GM21360 (cell line): ENCODE results near the gene MAGI2.
"Not testable (repeated sequence)": the region's sequence is repeated elsewhere in the genome, so short reads cannot be mapped to it uniquely, and the experiment has no call there.

Experiments
- ATAC-seq: cut with Tn5 transposase; IDR thresholded peaks from one replicate; pipeline ENCODE4 v1.9.1; 2021; ENCODE audit warnings: mild to moderate bottlenecking, moderate library complexity; ENCODE audit not compliant: unreplicated experiment

The MAGI2 gene

DNA sequence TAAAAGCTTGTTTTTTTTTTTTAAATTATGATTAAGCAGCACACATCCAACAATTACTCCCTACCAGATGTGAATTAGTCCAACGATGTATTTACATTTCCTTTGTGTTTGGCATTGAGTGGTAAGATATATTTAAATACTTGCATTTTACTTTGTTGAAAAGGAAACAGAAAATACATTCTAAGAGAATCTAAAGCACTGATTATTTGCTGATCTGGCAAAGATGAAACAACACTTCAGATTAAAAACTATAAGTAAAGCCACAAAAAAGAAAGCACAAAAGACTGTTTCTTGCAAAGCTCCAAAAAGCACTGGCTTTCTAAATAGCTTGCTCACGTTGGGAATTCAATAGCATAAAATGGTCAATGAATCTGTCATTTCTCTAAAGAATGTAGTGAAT, 1188.4 kb downstream of the MAGI2 start:
- no peak for ATAC-seq

- no peak for ATAC-seq
Observed at GRCh38 chr7:78264105-78264504, 1189.4 kb downstream of the MAGI2 start.

DNA sequence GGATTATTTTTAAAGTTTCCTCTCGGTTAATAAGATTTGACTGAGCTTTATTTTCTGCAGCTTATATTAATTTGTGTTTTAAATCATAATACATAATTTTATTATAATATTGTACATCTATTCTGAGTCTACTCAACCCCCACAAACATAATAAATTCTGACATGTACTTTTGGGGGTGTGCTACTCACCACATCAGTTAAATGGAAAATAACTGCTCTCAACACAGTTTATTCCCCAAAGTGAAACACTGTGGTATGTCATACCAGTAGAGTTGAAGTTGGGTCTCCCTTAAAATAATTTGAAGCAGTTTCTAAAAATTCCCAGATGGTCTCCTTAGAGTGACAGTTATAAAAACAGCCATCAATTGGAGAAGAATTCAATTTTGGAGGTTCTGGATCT, 1191.7 kb downstream of the MAGI2 start:
- ATAC-seq = no peak

- ATAC-seq = no peak
Observed at GRCh38 chr7:78261302-78261701, 1192.2 kb downstream of the MAGI2 start.

- ATAC-seq = no peak
Observed at GRCh38 chr7:78260826-78261225, 1192.6 kb downstream of the MAGI2 start.

DNA sequence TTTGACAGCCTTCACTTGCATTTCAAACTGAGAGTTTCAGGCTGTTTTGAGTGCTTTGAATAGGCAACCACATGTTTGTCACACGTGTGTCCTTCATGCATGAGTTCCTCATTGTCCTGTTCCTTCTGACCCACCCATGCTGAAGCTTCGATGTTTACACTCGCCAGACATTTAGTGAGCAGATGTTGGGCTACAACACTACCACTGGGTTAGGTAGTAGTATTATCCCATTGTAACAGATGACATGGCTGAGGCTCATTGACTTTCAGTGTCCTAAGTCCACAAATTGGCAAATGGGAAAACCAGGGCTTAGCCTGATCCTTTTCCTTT, 1198.8 kb downstream of the MAGI2 start:
- no peak for ATAC-seq

DNA sequence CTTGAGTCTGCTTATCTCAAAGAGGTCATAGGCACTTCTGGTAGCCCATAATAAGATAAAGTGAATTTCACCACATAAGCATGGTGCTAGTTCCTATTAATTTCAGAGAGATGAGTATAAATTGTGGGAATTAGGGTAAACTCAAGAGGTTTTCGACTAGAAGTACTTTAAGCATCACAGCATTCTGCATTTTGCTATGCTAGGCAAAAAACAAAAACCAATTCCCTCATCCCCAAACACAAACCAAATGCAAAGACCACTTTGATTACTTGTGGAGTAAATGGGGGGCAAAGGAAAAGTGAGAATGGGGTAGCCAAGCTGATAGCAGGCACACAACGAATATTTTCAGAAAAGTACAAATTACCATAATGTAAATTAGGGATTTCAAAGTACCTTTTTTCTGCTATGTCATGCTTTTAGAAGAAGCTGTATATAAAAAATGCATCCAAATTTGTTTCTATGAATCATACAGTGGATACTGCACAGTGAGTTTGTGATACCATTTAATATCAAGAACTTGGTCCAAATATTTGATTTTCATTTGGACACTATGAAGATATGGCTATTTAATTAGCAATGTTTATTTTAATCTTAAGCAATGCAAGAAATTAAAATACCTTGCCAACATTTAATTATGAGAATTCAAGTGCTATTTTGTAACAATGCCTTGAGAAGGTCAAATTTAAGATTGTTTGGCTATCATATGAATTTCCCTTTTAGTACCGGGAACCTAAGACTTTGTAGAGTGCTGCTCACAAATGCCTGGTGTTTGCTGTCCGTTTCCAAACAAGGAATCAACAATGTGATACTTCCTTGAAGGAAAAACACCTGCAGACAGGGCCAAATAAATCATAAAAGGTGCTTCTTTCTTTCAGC, 1199.4 kb downstream of the MAGI2 start:
- ATAC-seq = no peak

- no peak for ATAC-seq
Observed at GRCh38 chr7:78248867-78249266, 1204.6 kb downstream of the MAGI2 start.

DNA sequence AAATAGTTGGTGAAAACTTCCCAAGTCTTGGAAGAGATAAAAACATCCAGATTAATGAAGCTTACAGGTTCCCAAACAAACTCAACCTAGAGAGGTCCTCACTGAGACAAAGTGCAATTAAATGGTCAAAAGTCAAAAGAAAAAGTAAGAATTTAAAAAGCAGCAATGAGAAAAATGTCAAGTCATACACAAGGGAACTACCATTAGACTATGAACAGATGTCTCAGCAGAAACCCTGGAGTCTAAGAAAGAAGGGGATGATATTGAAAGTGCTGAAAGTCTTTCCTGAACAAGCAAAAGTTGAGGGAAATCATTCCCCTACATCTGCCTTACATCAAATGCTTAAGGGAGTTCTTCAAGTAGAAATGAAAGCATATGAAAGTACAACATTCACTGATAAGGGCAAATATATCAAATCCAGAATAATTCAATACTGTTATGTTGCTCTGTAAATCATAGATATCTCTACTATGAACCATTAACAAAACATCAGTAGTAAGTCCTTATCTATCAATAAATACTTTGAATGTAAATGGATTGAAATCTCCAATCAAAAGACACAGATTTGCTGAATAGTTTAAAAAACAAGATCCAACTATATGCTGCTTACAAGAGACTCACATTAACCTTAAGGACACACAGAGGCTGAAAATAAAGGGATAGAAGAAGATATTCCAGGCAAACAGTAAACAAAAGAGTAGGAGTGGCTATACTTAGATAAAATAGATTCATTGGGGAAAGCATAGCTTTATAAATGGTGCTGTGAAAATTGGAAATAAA, 1205.4 kb downstream of the MAGI2 start:
- no peak for ATAC-seq

GRCh38 chr7:78240179-78240578, 1213.3 kb downstream of the MAGI2 start:
- not testable (repeated sequence) for ATAC-seq

DNA sequence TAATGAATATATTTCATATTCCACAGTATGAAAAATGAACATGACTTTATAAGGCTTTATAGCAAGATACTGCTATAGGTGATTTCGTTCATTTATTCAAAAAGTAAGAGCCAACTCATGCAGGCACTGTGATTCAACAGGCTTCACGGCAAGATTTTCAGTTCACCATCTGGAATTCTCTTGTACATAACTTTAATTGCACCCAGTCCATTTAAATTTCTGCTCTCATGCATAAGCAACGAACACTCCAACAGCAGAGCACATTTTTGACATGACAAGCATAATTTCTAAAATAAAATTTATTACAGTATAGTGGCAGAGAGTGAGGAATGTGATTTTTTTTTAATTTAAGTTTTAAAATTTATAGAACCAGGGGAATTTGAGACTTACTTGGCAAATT, 1218.8 kb downstream of the MAGI2 start:
- no peak for ATAC-seq

DNA sequence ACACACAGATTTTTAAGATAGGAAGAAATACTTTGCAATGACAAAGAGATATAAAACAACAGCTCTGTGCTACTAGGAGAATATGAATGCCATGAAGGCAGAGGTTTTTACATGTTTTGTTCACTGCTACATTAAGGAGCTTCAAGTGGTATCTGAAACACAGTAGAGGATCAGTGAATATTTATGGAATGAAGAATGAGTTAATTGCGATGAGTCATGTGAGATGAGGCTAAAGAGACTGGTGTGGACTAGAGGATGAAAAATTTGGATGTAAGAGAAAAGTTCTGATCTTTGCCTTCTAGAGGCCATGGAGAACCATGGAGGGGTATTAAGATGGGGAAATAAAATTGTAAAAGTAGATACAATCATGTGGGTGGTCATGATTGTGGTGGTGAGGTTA, 1220.7 kb downstream of the MAGI2 start:
- no peak for ATAC-seq

DNA sequence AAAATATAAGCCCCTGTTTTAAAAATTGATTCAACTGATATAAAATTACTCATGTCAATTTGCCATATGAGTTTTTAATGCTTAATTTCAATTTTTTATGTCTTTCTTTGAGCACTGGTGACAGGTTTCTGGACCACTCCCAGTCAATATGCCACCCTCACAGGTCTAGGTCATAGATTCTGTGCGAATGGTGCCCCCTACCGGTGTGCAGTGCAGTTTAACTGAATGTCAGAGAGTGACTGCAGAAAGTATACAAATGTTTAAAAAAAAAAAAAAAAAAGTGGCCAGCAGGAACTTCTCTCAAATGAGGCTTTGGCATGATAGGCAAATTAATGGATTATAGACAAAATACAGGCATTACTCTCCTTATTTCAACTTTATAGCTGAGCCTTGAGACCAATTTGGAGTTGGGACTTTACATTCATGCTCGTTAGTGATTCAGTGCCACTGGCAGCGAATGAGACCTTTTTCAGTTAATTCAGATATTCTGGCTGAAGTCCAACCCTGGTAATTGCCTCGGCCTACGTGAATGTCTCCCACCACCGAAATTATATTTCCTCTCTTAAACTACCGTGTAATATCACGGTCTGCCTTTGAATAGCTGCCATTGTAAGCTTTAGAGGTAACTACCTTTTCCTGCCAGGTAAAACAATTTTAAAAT, 1227.3 kb downstream of the MAGI2 start:
- ATAC-seq = no peak

DNA sequence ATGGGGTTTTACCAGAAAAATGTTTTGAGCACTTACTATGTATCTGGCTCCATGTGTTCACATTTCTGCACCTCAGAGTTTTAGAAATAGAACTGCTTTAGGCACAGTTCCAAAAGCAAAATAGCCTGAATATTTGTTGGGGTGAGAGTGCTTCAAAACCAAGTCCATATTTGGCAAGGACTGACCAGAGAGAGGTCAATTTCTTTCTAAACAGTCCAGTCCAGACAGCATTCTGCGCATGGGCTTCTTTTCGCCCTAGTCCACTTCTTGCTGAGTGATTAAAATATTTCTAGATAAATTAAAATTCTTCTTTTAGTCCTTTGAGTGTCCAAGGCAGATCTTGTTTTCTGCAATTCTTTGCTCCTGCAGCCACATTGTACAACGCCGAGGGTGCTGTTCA, 1227.9 kb downstream of the MAGI2 start:
- no peak for ATAC-seq

DNA sequence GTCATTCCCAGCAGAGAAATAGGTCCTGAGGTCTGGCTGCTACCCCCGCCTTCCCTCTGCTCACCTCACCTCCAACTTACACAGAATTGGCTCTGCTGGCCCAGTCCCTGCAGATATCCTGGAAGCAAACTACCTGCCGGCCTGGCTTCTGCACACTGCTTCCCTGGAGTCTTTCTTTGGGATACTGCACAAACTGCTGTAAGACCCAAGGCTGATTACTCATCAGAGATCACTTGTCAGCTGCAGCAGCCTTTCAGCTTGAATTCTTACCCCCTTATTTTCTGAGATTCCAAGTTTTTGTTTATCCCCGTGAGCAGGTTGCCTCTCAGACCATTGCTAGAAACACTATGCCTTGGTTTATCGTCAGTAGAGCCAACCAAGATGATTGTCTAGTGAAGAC, 1228.5 kb downstream of the MAGI2 start:
- ATAC-seq = no peak

GRCh38 chr7:78223598-78223997, 1229.9 kb downstream of the MAGI2 start:
- ATAC-seq = no peak

DNA sequence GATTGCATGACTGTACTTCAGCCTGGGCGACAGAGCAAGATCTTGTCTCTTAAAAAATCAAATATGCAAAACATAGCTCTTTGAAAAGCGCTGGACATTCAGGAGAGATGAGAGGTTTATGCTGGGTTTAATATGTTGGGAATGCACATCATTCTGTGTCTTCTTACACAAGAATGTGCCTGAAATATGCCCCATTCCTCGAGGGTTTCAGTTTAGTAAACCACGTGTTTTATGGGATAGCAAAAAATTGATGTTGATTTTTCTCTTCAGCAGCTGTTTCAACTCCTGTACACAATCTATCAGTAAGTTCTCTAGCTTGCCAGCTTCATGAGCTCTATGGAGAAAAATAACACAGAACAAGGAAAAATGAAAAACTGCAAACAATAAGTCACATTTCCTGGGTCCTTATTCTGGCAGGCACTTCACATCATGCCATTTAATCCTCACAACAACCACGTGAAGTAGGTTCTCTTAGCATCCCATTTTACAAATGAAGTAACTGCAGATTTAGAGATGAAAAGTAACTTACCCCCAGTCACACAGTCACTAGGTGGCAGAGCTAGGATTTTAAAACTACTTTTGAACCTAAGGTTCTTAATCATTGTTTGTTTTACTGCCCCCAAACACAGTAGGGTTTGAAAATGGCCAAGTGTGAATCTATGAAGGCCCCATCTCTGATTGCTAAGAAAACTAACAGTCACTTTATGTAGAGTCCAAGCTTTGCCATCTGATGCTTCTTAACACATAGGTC, 1231.3 kb downstream of the MAGI2 start:
- ATAC-seq = no peak

- ATAC-seq = no peak
Observed at GRCh38 chr7:78220754-78221153, 1232.7 kb downstream of the MAGI2 start.

DNA sequence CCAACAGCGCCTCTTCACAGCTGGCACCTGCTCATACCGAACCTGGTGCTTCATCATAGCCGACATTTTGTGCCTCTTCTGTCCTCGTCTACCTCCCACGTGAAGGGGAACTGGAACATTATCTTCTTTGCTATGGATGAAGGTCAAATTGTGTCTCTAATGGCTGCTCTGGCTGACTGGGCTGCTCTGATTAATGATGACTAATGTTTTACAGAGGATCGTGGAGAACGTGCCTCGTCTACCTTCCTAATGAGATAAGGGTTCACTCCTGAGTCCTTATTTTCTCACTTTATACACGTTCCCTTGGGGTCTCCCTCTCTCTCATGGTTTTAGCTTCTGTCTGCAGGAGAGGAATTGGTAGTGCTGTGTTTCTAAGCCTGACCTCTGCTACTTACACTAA, 1234.6 kb downstream of the MAGI2 start:
- ATAC-seq = no peak

DNA sequence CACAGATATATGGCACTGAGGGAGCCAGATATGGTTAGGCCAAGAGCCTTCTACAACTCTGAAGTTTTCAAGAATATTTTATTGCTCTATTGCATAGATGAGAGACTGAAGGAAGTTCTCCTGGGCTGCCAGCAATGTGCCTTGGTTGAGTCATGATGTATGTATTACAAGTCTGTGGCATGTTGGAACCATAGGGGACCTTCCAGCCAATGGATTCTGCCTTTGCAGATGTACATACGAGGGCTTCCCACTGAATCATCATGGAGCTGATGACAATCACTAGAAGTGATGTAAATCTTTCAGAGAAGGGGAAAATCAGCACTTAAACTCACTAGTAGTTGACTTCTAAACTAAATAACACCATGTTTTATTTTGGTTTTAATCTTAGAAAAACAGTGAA, 1235.4 kb downstream of the MAGI2 start:
- no peak for ATAC-seq

DNA sequence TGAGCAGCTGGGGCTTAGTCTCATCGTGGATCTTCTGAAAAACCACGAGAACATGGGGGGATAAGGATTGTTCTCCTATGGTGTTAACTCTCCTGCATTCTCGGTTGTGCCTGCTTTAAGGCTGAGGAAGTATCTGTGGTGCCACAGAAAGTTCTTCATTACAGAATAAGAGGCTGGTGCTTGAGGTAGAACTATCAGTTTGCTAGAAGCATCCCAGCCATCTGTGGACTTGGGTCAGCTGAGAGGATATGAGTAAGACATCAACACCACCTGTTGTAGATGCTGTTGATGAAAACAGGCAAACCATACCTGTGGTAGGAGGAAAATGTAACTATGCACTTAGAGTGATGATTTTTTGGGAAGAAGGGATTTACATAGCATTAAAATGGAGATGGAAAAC, 1238.3 kb downstream of the MAGI2 start:
- no peak for ATAC-seq
